Activated CD8-positive, alpha-beta memory T cell treated with anti-CD3 and anti-CD28 coated beads, Interleukin-2, amount 50 U/mL, for 24 hours (primary cell): ENCODE results near the gene BCKDHB.
A peak's percentile ranks its signal among the peaks of the same experiment; 100 is the strongest.

Experiments used
- DNase-seq: peaks from one replicate; pipeline ENCODE4 v3.0.0-alpha.2; 2020; ENCODE audit errors: extremely low read depth

BCKDHB gene

DNA sequence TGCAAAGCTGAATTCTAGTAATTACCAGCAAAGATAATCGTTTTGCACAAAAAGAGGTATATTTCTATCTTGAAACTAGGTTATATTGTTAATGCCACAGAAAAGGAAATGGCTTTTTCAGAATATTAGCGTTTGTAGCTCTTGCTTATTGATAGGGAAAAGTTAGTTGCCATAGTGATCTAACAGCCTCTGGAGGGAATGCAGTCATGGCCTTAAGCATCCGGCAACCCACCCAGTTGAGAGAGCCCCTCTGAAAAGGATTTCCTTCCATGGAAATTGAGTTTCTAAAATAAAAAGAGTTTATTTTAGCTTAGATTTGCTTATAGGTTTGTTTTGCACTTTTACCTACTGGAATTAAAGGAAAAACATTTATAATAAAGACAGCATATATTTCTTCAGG, 224.5 kb downstream of the BCKDHB start:
- no peak for DNase-seq

DNA sequence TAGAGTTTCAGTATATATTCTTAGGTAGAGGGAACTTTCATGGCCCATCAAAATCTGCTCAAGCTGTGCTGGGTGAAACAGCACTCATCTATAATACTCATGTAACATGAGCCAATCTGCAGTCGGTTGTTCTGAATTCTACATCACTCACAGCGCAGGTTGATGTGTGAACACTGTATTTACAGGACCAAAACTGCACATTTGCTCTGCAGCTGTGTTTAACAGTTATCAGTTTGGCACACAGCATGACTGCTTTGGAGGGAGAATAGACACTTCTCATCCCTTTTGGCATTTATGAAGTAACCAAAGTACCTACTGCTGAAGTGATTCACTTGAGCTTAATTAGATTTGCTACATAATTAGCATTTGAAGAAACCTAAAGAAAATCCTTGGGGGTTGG, 225.1 kb downstream of the BCKDHB start:
- no peak for DNase-seq

DNA sequence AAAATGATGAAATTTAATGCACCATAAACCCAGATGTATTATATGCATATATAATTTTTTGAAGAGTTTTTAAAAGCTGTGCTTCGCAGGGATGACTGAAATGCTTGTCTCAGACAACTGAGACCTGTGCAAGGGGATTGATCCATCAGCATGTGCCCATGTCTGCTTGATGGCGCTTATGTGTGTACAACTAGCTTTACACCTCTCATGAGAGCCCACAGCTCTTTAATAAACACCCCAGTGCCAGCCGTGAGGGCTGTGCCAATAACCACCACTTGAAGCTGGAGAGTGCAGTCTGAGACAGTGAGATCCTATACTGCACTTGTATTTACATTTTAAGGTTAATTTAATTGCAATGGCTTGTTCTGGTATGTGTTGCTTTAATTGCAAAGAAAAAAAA, 225.5 kb downstream of the BCKDHB start:
- no peak for DNase-seq

DNA sequence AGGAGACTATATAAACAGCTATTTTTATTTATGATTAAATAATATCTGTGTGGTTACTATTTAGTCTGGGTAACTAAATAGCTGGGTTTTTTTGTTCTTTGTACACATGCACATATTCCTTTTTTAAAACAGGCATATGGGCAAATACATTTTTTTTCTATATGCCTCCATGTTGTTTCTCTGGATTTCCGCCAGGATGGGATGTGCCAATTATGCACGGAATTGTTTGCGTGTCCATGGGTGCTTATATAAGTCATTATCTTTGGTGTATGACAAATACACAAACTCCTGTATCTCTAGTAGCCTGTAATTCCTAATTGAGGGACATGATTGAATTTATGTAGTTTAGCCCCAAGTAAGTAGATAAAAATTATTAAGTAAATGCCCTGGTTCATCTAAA, 226.9 kb downstream of the BCKDHB start:
- DNase-seq = no peak

DNA sequence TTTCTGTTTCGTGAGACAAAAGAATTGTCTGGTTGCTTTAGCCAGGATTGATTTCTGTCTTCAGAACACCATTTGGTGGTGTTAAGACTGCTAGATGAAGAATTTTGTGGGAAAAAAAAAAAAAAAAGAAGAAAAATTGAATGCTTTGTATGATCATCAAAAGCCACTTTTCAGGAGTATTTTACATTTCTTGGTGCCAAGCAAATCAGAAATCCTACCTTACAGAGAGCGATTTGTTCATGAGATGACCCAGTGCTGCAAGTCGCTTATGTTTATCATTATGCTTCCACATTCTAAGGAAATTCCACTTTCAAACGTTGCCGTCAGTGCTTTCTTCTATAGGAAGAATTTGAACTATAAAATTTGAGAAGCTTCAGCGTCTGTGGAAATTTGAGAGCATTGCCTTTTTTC, 228.7 kb downstream of the BCKDHB start:
- no peak for DNase-seq

DNA sequence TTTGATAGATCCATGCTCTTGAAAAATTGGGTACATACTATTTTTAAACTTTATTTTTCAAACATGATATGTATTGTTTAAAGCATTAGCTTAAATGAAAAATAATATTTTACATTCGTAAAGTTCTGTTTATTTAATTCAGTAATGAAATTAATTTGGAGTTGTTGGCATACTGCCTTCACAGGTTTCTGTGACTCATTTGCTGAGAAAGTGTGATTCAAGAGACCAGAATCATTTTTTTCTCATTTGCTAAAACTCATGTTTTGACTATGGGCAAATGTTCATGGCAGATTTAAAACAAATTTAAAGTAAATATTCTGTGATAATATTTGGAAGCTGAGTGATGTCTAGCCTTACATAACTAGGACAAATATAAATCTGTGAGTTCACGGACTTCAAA, 230.4 kb downstream of the BCKDHB start:
- no peak for DNase-seq

DNA sequence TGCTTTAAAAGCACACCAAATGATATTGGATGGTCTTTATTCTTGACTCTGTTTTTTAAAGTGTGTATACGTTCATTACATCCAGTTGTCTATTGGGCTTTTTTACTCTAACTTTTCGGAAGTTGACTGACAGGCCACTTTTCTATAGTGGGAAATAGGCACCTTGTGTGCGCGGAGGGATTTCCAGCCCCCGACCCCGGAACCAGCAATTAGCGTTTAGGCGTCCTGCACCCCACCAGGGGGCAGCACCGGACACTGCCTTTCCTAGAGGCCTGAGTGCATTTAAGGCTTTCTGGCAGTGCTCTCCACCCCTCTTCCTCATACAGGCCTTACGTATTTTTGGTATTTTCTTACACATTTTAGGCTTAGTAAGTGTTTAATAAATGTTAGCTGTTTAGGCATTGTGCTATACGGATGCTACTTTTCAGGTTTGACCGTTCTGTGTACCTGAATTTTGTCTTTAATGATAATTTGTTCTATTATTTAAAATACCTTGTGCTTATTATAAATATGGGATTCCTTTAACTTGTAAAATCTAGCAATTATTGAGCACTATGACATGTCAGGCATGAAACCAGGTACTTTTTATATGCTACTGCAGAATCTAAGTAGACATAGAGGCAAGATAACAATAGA, 231.8 kb downstream of the BCKDHB start:
- DNase-seq = peak; percentile 23

DNA sequence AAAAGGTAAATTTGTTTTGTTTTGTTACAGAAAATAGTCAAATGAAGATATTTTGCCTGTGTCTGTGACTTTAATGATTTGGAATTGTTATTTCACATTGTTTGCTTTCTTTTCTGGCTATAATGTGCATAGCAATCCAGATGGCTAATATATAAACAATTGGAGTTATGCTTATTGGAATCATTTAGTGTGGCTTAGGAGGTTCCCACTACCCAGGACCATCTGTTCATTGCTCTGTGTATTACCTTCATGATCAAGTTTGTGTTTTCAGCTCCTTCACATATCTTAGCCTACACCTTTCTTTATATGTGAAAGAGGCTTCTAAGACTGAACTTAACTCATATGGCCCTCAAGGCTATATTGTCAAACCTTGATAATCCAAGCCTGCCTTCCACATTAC, 232.9 kb downstream of the BCKDHB start:
- DNase-seq = no peak

DNA sequence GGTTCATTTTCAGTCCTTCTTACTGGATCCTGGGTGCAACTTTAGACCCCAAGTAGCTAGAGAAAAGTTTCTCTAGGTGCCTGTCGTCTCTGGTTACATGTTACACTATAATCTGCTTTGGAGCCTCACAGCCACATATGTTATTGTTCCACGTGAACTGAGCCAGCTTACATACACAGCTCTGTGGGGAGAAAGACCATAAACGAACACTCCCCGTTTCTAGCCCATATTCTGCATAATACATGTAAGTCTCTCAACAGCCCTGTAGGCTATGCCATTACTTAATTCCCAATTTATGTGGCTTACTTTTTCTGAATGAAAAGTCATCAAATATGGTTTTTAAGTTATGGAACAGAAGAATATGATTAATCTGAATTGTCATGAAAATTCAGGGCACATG, 233.8 kb downstream of the BCKDHB start:
- no peak for DNase-seq

DNA sequence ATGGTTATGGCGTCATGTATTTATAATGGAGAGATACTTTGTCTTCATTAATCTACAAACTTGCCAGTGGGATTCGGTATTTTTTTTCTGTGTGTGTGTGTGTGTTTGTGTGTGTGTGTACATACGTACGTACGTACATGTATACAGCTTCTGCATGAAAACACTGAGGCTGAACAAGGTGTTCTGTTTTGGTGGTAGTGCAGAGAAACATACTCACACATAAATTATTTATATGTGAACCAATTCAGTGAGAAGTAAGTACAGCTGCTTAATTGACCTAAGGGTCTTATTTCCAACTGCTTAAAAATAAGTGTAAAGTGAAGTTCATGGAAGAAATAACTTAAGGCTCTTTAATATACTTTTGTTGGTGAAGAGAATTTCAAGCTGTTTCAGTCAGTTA, 234.2 kb downstream of the BCKDHB start:
- DNase-seq = no peak

DNA sequence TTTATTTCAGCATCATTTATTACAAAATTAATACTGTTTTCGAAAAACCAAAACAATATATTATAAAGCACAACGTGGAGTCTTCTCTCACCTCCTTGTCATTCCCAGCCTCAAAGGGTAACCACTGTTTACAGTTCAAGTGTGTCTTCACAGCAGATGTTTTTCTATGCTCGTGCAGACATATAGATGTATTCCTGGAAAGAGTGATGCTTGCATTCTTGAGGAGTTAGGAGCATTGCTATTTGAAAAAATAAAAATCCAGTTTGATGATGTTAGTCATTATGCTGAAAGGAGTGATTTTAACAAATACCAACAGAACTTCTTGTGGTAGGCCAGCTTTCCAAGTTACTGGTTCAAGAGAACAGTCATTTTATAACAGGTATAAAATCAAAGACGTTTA, 234.9 kb downstream of the BCKDHB start:
- DNase-seq = no peak

DNA sequence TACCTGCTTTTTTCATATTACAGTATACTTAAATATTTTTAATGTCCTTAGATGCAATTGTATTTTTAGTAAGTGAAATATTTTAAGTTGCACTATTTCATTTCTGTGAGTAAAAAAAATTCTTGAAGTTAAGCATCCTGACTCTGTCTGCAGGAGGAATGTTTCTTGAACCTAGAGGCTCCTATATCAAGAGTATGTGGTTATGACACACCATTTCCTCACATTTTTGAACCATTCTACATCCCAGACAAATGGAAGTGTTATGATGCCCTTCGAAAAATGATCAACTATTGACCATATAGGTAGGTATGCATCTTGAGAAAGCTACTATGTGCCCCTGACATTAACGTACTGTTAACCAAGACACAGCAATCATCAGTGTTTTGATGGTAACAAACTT, 237.0 kb downstream of the BCKDHB start:
- no peak for DNase-seq

DNA sequence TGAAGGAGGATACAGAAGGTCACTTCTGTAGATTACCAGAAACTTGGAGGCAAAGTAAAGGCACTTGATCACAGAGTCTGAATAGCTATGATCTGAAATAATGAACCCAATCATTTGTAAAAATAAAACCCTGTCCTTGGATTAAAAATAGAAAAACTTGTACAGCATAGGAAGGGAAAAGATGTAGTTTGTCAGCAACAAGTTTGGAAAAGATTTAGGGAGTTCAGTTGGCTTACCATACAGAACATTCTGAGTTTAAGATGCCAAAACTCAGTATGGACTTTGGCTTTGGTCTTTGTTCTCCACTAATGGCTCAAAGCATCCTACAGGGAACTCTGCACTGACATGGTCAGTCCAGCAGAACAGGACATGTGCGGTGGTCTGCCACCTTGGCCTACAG, 240.6 kb downstream of the BCKDHB start:
- DNase-seq = no peak

DNA sequence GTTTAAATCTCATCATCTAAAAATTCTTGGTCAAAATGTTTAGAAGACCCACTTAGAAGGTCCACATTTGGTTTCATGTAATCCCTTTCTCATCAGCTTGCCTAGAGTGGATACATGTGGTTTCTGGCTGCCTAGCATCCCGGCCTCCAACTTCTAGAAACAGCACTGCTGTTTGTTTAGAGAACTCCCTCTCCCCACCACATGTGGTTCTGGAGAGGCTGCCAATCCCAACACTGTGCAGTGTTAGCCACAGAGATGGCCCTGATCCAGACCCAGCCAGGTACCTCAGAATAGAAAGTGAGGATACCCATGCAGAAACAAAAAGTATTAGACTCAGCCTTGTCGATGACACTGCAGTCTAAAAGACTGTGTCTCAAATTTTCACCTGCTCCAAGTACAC, 241.8 kb downstream of the BCKDHB start:
- no peak for DNase-seq

DNA sequence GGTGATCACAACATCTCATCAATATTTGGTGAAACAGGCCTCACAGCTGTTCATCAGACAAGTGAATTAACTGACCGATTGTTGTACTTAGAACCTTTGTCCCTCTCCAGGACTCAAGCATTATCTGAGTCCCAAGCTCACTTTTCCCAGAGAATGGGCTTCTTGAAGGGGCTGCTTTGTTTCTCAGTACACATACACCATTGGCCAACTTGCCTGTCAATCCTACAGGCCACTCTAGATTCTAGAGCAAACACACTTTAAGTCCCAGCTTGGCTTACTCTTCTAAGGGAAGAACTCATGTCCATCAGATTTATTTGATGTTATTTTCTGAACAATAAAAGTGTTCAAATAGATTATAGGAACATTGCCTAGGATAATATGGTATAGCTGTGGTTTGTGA, 249.5 kb downstream of the BCKDHB start:
- DNase-seq = no peak

DNA sequence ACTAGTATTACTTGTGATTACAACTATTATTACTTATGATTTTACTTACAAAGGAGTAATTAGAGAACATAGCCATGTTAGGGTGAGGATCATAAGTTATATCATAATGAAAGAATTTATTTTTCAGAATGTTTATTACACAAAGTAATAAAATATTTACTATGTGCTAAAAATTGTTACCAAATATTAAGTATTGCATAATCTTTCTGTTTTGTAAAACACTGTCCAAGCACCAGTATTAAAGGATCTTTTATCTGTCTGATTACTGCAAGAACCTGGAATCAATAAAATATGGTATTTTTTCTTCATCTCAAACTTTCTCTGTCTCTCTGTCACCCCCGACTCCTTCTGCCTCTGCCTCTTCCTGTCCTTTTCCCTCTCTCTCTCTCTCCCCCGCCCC, 250.1 kb downstream of the BCKDHB start:
- DNase-seq = no peak

DNA sequence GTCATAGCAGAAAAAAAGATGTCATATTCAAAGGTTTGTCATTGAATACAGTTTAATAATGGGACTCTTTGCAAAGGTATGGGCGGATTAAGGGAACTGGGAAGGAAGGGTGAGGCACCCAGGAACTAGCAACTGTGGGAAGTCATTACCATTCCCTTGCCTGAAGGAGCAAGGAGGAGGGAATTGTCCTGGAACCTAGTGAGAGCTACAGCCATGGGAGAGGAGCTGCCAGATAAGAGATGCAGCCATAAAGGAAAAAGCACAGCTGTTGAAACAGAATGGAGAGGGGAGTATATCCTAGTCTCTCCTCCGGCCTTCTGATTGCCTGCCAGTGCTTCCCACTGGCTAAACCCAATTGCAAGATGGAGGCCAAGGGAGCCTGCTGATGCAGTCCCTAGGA, 250.6 kb downstream of the BCKDHB start:
- no peak for DNase-seq

DNA sequence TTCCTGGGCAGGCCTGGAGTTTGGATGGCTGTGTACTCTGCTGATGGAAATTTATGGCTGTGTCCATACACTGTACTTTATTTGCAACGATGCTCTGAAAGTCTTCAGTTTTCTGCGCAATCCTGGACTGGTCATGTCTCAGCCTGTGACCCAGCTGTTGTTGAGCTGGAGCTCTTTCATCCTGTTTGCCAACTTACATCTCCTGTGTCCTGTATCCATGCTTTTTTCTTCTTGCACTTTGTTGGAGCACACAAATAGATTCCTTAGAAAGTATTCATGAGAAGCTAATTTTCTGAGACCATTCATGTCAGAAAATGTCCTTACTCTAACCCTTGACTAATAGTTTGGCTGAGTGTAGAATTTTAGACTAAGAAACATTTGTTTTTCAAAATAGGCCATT, 251.2 kb downstream of the BCKDHB start:
- DNase-seq = no peak

DNA sequence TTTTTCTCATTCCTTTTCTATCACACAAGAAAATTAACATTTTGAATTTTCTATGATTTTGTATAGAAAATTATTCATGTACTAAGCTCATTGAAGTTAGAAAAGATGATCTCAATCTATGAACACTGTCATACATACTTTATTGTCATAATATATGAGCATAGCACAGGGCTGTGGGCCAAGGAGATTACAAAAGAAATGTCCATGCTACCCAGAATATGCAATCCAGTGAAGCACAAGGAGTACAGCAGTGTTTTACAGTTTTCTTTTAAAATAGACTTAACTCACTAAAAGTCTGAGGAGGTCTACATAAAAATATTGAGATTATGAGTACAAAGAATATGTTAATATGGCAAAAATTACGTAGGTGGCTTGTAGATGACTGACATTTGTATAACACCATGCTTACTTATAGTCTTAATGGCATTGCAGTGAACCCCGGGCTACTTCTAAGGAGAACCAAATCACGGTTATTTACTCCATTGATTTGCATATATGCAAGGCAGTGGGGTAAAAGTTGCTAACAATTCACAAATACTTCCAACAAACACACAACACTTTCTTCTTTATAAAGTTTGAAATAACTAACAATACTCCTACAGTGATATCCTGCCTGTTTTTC, 257.1 kb downstream of the BCKDHB start:
- DNase-seq = no peak

DNA sequence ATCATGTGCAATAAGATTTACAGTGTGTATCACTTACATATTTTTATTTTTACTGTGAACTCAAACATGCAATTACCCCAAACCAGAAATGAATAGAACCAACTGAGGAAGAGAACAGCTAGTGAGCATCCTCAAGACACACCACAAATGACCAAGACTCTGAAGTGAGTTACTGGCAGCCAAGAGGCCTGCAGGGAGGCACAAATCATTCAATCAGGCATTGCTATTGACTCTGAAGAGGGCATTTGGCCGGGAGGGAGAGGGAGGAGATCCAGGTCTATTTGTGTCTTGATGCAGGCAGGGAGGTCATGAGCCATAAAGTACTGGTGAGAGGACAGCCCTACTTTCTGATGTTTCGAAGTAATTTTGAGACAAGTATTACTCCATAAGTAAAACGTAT, 257.7 kb downstream of the BCKDHB start:
- no peak for DNase-seq

DNA sequence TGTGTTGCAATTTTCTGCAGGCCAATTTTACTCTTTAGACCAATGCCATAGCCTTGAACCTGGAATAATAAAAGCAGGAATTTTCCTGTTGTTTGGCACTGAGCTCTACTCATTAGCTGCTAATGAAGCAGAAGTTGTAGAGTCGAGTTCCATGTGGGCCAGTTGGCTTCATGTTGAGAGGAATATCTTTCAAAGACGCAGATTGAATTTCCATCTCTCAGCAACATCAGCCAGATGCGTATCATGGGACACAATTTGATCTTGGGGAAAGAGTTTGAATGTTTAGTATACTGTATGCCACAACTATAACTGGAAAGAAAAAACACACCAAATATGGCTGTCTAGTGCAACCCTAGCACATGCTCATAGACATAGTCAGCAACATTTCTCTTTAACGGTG, 259.6 kb downstream of the BCKDHB start:
- no peak for DNase-seq

DNA sequence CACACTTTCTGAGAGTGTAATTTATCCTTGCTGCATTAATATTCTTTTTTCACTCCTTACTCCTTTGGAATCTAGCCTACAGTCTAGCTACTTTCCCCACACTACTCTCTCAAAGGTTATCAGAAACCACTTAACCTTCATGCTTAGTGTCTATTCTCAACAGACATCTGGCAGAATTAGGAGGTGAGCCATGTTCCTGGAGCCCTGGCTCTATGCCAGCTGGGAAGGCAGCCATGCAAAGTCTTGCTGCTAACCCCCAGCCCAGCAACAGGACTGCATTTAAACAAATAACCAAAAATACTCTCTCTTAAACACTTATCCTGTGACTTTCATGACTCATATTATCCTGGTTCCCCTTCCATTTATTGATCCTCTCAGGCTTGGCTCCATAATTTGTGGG, 260.2 kb downstream of the BCKDHB start:
- no peak for DNase-seq

DNA sequence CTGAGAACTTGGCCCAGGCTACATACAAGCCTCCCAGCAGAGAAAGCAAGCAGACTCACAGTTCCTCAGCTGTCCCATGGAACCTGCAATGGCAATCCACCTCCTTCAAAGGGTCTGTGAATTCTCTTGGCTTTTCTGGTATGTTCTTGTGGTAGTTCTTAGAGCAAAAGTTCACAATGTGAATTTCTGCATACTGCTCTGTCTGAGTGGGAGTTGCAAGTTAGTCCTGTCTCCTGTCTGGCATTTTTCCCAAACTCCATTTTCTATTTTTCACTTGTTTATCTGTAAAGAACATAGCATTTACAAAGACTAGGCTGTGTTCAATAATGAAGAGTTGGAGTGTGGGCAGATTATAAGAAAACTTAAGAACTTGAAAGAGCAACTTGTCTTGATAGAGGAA, 269.9 kb downstream of the BCKDHB start:
- DNase-seq = no peak

DNA sequence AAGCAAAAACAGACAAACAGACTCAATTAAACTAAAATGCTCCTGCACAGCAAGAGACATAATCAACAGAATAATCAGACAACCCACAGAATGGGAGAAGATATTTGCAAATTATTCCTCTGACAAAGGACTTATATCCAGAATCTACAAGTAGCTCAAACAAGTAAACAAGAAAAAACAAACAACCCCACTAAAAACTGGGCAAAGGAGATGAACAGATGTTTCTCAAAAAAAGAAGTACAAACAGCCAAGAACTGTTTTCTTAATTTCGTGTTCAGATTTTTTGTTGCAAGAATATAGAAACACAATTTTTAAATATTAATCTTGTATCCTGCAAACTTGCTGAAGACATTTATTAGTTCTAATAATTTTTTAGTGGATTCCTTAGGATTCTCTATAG, 274.1 kb downstream of the BCKDHB start:
- no peak for DNase-seq
